HCEC 1CT (cell line): ENCODE results near the gene DDC.
A peak's percentile ranks its signal among the peaks of the same experiment; 100 is the strongest.
"Not testable (repeated sequence)": the region's sequence is repeated elsewhere in the genome, so short reads cannot be mapped to it uniquely, and the experiment has no call there.

Source experiments
- DNase-seq: peaks from one replicate; pipeline ENCODE4 v3.0.0-alpha.2; 2017

Gene DDC

GRCh38 chr7:50589364-50589763 lies 24.2 kb upstream of the DDC start:
- DNase-seq, result no peak

- no peak for DNase-seq
Observed at GRCh38 chr7:50588937-50589336, 23.7 kb upstream of the DDC start.

GRCh38 chr7:50587737-50588136 lies 22.5 kb upstream of the DDC start:
- DNase-seq, result no peak

- DNase-seq, result no peak
Observed at GRCh38 chr7:50584793-50585408, 19.7 kb upstream of the DDC start.

GRCh38 chr7:50584386-50584785 lies 19.2 kb upstream of the DDC start:
- DNase-seq, result no peak

- not testable (repeated sequence) for DNase-seq
Observed at GRCh38 chr7:50583295-50583694, 18.1 kb upstream of the DDC start.

GRCh38 chr7:50582271-50582670 lies 17.1 kb upstream of the DDC start:
- DNase-seq, result not testable (repeated sequence)

- not testable (repeated sequence) for DNase-seq
Observed at GRCh38 chr7:50580666-50581065, 15.5 kb upstream of the DDC start.

- DNase-seq, result no peak
Observed at GRCh38 chr7:50580057-50580456, 14.9 kb upstream of the DDC start.

- not testable (repeated sequence) for DNase-seq
Observed at GRCh38 chr7:50578105-50578504, 12.9 kb upstream of the DDC start.

- DNase-seq, result no peak
Observed at GRCh38 chr7:50577569-50577968, 12.4 kb upstream of the DDC start.

- DNase-seq, result not testable (repeated sequence)
Observed at GRCh38 chr7:50576388-50576787, 11.2 kb upstream of the DDC start.

GRCh38 chr7:50567715-50568261 lies 2.6 kb upstream of the DDC start:
- DNase-seq, result no peak

- DNase-seq, result no peak
Observed at GRCh38 chr7:50565977-50566376, 772 bp upstream of the DDC start.

- no peak for DNase-seq
Observed at GRCh38 chr7:50565559-50565916, 333 bp upstream of the DDC start.

GRCh38 chr7:50564171-50564570 lies 1.0 kb downstream of the DDC start:
- no peak for DNase-seq

GRCh38 chr7:50562136-50562535 lies 3.1 kb downstream of the DDC start:
- DNase-seq, result no peak

GRCh38 chr7:50560865-50561351 lies 4.3 kb downstream of the DDC start:
- no peak for DNase-seq

- DNase-seq, result no peak
Observed at GRCh38 chr7:50559881-50560280, 5.3 kb downstream of the DDC start.

- no peak for DNase-seq
Observed at GRCh38 chr7:50558294-50559053, 6.7 kb downstream of the DDC start.

GRCh38 chr7:50557099-50557498 lies 8.1 kb downstream of the DDC start:
- DNase-seq, result peak; percentile 18

- DNase-seq, result peak; percentile 51
Observed at GRCh38 chr7:50556247-50556991, 8.8 kb downstream of the DDC start.

GRCh38 chr7:50555594-50556140 lies 9.5 kb downstream of the DDC start:
- DNase-seq, result no peak
